H1 (cell line): ENCODE measurements around the gene LPO. TPM values are rescaled to one million over a fixed set of nuclear protein-coding genes. Genes with fewer than 3 reads are reported as not detected.

Experiments used
- CTCF ChIA-PET: fragments of 300-600 bp; sonication (Branson Sonifier 250); formaldehyde crosslinking; loops from one replicate; lab custom pipeline; 2021; ENCODE audit not compliant: partially characterized antibody; lab: Charles Lee
- POLR2A ChIA-PET: fragments of 300-600 bp; sonication (Branson Sonifier 250); formaldehyde crosslinking; loops from one replicate; lab custom pipeline; 2021; ENCODE audit warnings: inconsistent platforms; ENCODE audit not compliant: partially characterized antibody; lab: Charles Lee
- DNase-seq, 2 experiments: peaks; one replicate each; pipeline versions ENCODE4 v3.0.0 to v3.0.0-alpha.2; 2010 to 2022; ENCODE audit warnings: low spot score in 2 of 2, low read depth in 1 of 2, mixed read lengths in 1 of 2
- FAIRE-seq: peaks from 2 replicates; lab custom pipeline; 2011; peaks lifted over from hg19 to GRCh38; lab: Jason Lieb, UNC
- H2AFZ ChIP-seq: 2 replicates; pipeline ENCODE4 v1.8.1; 2012; ENCODE audit warnings: low read length, inconsistent platforms
- H2AK5ac ChIP-seq: 2 replicates; pipeline ENCODE4 v1.6.1; 2013; ENCODE audit warnings: low read depth, low read length
- H2BK120ac ChIP-seq: replicated peaks from 2 replicates; pipeline ENCODE3; 2013; ENCODE audit warnings: low read depth, low read length, inconsistent platforms
- H2BK12ac ChIP-seq: 2 replicates; pipeline ENCODE4 v1.6.1; 2013; ENCODE audit warnings: low read depth, low read length
- H2BK15ac ChIP-seq: 2 replicates; pipeline ENCODE4 v1.6.1; 2013; ENCODE audit warnings: low read length
- H2BK20ac ChIP-seq: 2 replicates; pipeline ENCODE4 v1.6.1; 2013; ENCODE audit warnings: low read length
- H2BK5ac ChIP-seq: 2 replicates; pipeline ENCODE4 v1.6.1; 2013; ENCODE audit warnings: low read depth, low read length
- H3K14ac ChIP-seq: 2 replicates; pipeline ENCODE4 v1.6.1; 2013; ENCODE audit warnings: inconsistent platforms; ENCODE audit not compliant: insufficient read length
- H3K18ac ChIP-seq: 2 replicates; pipeline ENCODE4 v1.6.1; 2013; ENCODE audit warnings: low read length; ENCODE audit errors: extremely low read depth
- H3K23ac ChIP-seq: 2 replicates; pipeline ENCODE4 v1.6.1; 2013; ENCODE audit warnings: inconsistent platforms; ENCODE audit not compliant: insufficient read length
- H3K23me2 ChIP-seq: 2 replicates; pipeline ENCODE4 v1.6.1; 2013; ENCODE audit warnings: low read depth, low read length
- H3K27ac ChIP-seq: 2 replicates; pipeline ENCODE4 v1.6.1; 2011; ENCODE audit warnings: low read depth, low read length, inconsistent platforms
- H3K27me3 ChIP-seq, 4 experiments: replicated peaks in 1 of 4; 1 replicate in 1 of 4; 2 replicates in 3 of 4; pipeline versions ENCODE4 v1.6.1 to v1.8.1; 2011 to 2013; ENCODE audit warnings: low read length in 3 of 4, mild to moderate bottlenecking in 3 of 4, inconsistent platforms in 2 of 4, mixed read lengths in 2 of 4, moderate library complexity in 1 of 4; ENCODE audit not compliant: control insufficient read depth in 3 of 4, insufficient read depth in 3 of 4; ENCODE audit errors: extremely low read depth in 1 of 4
- H3K36me3 ChIP-seq, 4 experiments: 2 replicates each; pipeline versions ENCODE4 v1.6.1 to v1.8.1; 2011 to 2013; ENCODE audit warnings: mild to moderate bottlenecking in 4 of 4, low read length in 3 of 4, moderate library complexity in 2 of 4, control low read depth in 1 of 4, inconsistent platforms in 1 of 4; ENCODE audit not compliant: insufficient read depth in 4 of 4, control insufficient read depth in 2 of 4
- H3K4ac ChIP-seq: replicated peaks from 2 replicates; pipeline ENCODE3; 2013; ENCODE audit warnings: low read length, low read depth, mixed read lengths, inconsistent platforms; ENCODE audit not compliant: insufficient read length
- H3K4me1 ChIP-seq, 4 experiments: replicated peaks in 1 of 4; 1 replicate in 1 of 4; 2 replicates in 3 of 4; pipeline versions ENCODE4 v1.6.1 to v1.8.1; 2011 to 2013; ENCODE audit warnings: low read length in 3 of 4, inconsistent platforms in 2 of 4, mixed read lengths in 1 of 4; ENCODE audit not compliant: insufficient read depth in 4 of 4, control insufficient read depth in 3 of 4
- H3K4me2 ChIP-seq, 2 experiments: 2 replicates each; pipeline versions ENCODE4 v1.6.1 to v1.8.1; 2011 to 2013; ENCODE audit warnings: low read depth in 2 of 2, low read length in 2 of 2, control low read depth in 1 of 2, inconsistent platforms in 1 of 2, mild to moderate bottlenecking in 1 of 2; ENCODE audit not compliant: insufficient read depth in 1 of 2
- H3K4me3 ChIP-seq, 4 experiments: fragments of 200-600, 300-600 bp in 1 of 4; sonication (generic), shearing (Covaris generic), sonication (Bioruptor Twin) in 1 of 4; 2 replicates each; pipeline versions ENCODE4 v1.5.1 to v1.8.1; 2011 to 2016; ENCODE audit warnings: low read length in 4 of 4, low read depth in 3 of 4, control low read depth in 2 of 4, inconsistent platforms in 2 of 4, mild to moderate bottlenecking in 2 of 4, mixed read lengths in 1 of 4, moderate library complexity in 1 of 4; ENCODE audit not compliant: insufficient read depth in 2 of 4; ENCODE audit errors: extremely low read depth in 1 of 4
- H3K56ac ChIP-seq: replicated peaks from 2 replicates; pipeline ENCODE3; 2013; ENCODE audit warnings: low read depth, mild to moderate bottlenecking, mixed read lengths, low read length, inconsistent platforms; ENCODE audit not compliant: insufficient read length
- H3K79me1 ChIP-seq: 2 replicates; pipeline ENCODE4 v1.6.1; 2013; ENCODE audit warnings: low read depth, low read length, control low read depth
- H3K79me2 ChIP-seq, 2 experiments: 2 replicates each; pipeline versions ENCODE4 v1.6.1 to v1.8.1; 2012 to 2013; ENCODE audit warnings: low read length in 2 of 2, mild to moderate bottlenecking in 2 of 2, inconsistent platforms in 1 of 2; ENCODE audit not compliant: insufficient read depth in 2 of 2, control insufficient read depth in 1 of 2
- H3K9ac ChIP-seq, 4 experiments: replicated peaks in 1 of 4; 1 replicate in 1 of 4; 2 replicates in 3 of 4; pipeline versions ENCODE4 v1.6.1 to v1.8.1; 2011 to 2013; ENCODE audit warnings: low read depth in 3 of 4, low read length in 3 of 4, control low read depth in 2 of 4, mild to moderate bottlenecking in 2 of 4, moderate library complexity in 2 of 4, inconsistent platforms in 1 of 4; ENCODE audit errors: extremely low read depth in 1 of 4
- H3K9me3 ChIP-seq, 2 experiments: 2 replicates each; pipeline versions ENCODE4 v1.6.1 to v1.8.1; 2012 to 2013; ENCODE audit warnings: mild to moderate bottlenecking in 2 of 2, moderate library complexity in 2 of 2, control low read depth in 1 of 2, inconsistent platforms in 1 of 2, low read depth in 1 of 2, low read length in 1 of 2, mixed read lengths in 1 of 2; ENCODE audit not compliant: insufficient read depth in 2 of 2
- H4K20me1 ChIP-seq, 2 experiments: replicated peaks in 1 of 2; 2 replicates each; pipeline versions ENCODE3 to v1.8.1; 2011 to 2013; ENCODE audit warnings: inconsistent platforms in 2 of 2, low read length in 2 of 2, mild to moderate bottlenecking in 1 of 2; ENCODE audit not compliant: insufficient read depth in 2 of 2, control insufficient read depth in 1 of 2
- H4K5ac ChIP-seq: 2 replicates; pipeline ENCODE4 v1.6.1; 2013; ENCODE audit warnings: low read length, low read depth, mixed read lengths, inconsistent platforms; ENCODE audit not compliant: insufficient read length
- H4K8ac ChIP-seq: 2 replicates; pipeline ENCODE4 v1.8.0; 2013; ENCODE audit warnings: mild to moderate bottlenecking, moderate library complexity, low read length, inconsistent platforms; ENCODE audit not compliant: insufficient read depth; ENCODE audit errors: extremely low read depth
- H4K91ac ChIP-seq: replicated peaks from 2 replicates; pipeline ENCODE3; 2013; ENCODE audit warnings: low read length, mixed read lengths, inconsistent platforms; ENCODE audit not compliant: insufficient read length
- CHD1 ChIP-seq: IDR thresholded peaks from 2 replicates; pipeline ENCODE4 v1.6.1; 2012; ENCODE audit warnings: low read depth, low read length, improper control_type of control experiment
- JUND ChIP-seq: IDR thresholded peaks from 2 replicates; pipeline ENCODE4 v1.6.1; 2011; ENCODE audit warnings: mild to moderate bottlenecking, improper control_type of control experiment, low read length
- MAFK ChIP-seq: IDR thresholded peaks from 2 replicates; pipeline ENCODE4 v1.6.1; 2012; ENCODE audit warnings: low read depth, mild to moderate bottlenecking, improper control_type of control experiment, low read length
- POLR2A ChIP-seq, 2 experiments: IDR thresholded peaks; 1 replicate in 1 of 2; 2 replicates in 1 of 2; pipeline ENCODE4 v1.6.1; 2011; ENCODE audit warnings: low read depth in 2 of 2, low read length in 2 of 2, mild to moderate bottlenecking in 2 of 2; ENCODE audit errors: control extremely low read depth in 1 of 2
- POU5F1 ChIP-seq: IDR thresholded peaks from 2 replicates; pipeline ENCODE4 v1.6.1; 2011; ENCODE audit warnings: low read depth, mild to moderate bottlenecking, low read length, moderate library complexity
- RNF2 ChIP-seq: fragments of 200-900, 300-1000 bp; sonication (generic); IDR thresholded peaks from 2 replicates; pipeline ENCODE4 v1.7.1; 2016; ENCODE audit warnings: borderline replicate concordance, low read depth, mild to moderate bottlenecking, antibody characterized with exemption, low read length; ENCODE audit not compliant: poor library complexity, severe bottlenecking; ENCODE audit errors: missing control alignments
- YY1 ChIP-seq: IDR thresholded peaks from 2 replicates; pipeline ENCODE4 v1.6.1; 2011; ENCODE audit warnings: low read depth, mild to moderate bottlenecking, low read length
- WGBS, 2 experiments: shearing (Covaris generic) in 1 of 2; methylation state at CpG; one replicate each; pipeline versions ENCODE4 v1.1.6 to v1.1.7; 2013 to 2015; ENCODE audit warnings: low lambda C conversion rate in 2 of 2, mixed read lengths in 2 of 2, inconsistent platforms in 1 of 2, low coverage in 1 of 2, missing lambda C conversion rate in 1 of 2; ENCODE audit not compliant: insufficient replicate concordance in 2 of 2, insufficient coverage in 1 of 2, insufficient read length in 1 of 2; ENCODE audit errors: extremely low coverage in 1 of 2, missing lambda C conversion rate in 1 of 2; 5-methylcytosine and 5-hydroxymethylcytosine counted together
- polyA plus RNA-seq, 7 experiments: library from polyadenylated mRNA; depleted of rRNA in 3 of 7; stranded (reverse) in 5 of 7; unstranded in 2 of 7; fragments of >200 nt in 5 of 7; fragments of 200-250 nt in 2 of 7; gene quantifications; 1 replicate in 5 of 7; 2 replicates in 1 of 7; 4 replicates in 1 of 7; pipeline versions ENCODE4 v1.2.1 to v1.2.3, GENCODE V29; 2011 to 2013; ENCODE audit warnings: missing spikeins in 2 of 7, mixed read lengths in 2 of 7
- total RNA-seq: library from RNA; stranded (reverse); fragmentation: NEBNext Ultra II Directional; extraction: Animal tissue kit (Norgen Biotek cat#: 25700); gene quantifications from 2 replicates; pipeline ENCODE4 v1.2.1, GENCODE V29; 2021

LPO gene
- total and polyA plus RNA-seq, 2 of the 8 experiments (the other 6 are each of a cell fraction or from before 2014, with no cell fraction given): 0.38 to 0.52 TPM

- Histone ChIP-seq H4K8ac (no peak within 1 kb of the TSS; the same call in 1 of the 2 replicates), H3K79me2 (no peaks in the 10 kb centered on the region), H2AFZ (no peak within 1 kb of the TSS), H3K27ac (no peak within 1 kb of the TSS), H3K4me1 (peaks cover 0 to 2% (median 2%) of the 10 kb centered on the region in 4 experiments; a peak in 4 of 7 replicates), H3K23ac (no peak within 1 kb of the TSS), H3K4me2 (no peak within 1 kb of the TSS), H3K9ac (no peak within 1 kb of the TSS), H3K4ac (no peak within 1 kb of the TSS), H3K36me3 (no peaks in the 10 kb centered on the region), H3K79me1 (no peaks in the 10 kb centered on the region), H4K91ac (no peak within 1 kb of the TSS), H3K56ac (no peak within 1 kb of the TSS), H4K5ac (no peak within 1 kb of the TSS), H2AK5ac (no peak within 1 kb of the TSS), H3K18ac (no peak within 1 kb of the TSS), H4K20me1 (no peaks in the 10 kb centered on the region), H2BK12ac (no peak within 1 kb of the TSS), H3K14ac (no peak within 1 kb of the TSS), H2BK20ac (no peak within 1 kb of the TSS), H2BK120ac (no peak within 1 kb of the TSS), H3K9me3 (no peaks in the 10 kb centered on the region), H2BK5ac (no peak within 1 kb of the TSS), H3K27me3 (no peaks in the 10 kb centered on the region), H2BK15ac (no peak within 1 kb of the TSS), H3K23me2 (no peaks in the 10 kb centered on the region; the same call in 1 of the 2 replicates), H3K4me3 (no peak within 1 kb of the TSS)
- DNase-seq: no peak
- ChIA-PET CTCF (interaction anchor here (0.9 to 3.3 kb wide), 3 partner anchors 8 to 300 kb away, joined by 3 to 32 read pairs (median 3); no protein-coding TSS in a partner anchor), POLR2A (no interaction called here)
- 77% methylated on average over 6 of the region's 6 CpGs; no CpG with 5 or more reads in 1 of the 2 experiments for WGBS, 2 experiments
- no peak for FAIRE-seq
- TF ChIP-seq RNF2 (no peak), POU5F1 (no peak), JUND (no peak), POLR2A (IDR thresholded peaks at IDR 0.05; ENCODE audit: control extremely low read depth in 1 of 2, low read depth in 2 of 2, low read length in 2 of 2) (no peak), MAFK (no peak), YY1 (no peak), CHD1 (no peak)
Measured at GRCh38 chr17:58192612-58193011, 45.8 kb upstream of the LPO start, which contains the start of gene EPX. Gene EPX (plus strand): TSS chr17:58192726. CDS start chr17:58192847, 121 bp downstream.
